GM12864 (cell line): ENCODE data around the gene COL7A1.

ENCODE experiments used
- DNase-seq: peaks from one replicate; pipeline ENCODE4 v3.0.0-alpha.2; 2011; ENCODE audit warnings: low read depth
- H3K4me3 ChIP-seq: 2 replicates; pipeline ENCODE4 v1.5.1; 2011; ENCODE audit warnings: mild to moderate bottlenecking, low read depth, low read length, control low read depth
- CTCF ChIP-seq: IDR thresholded peaks from 2 replicates; pipeline ENCODE4 v1.5.1; 2011; ENCODE audit warnings: low read depth, mild to moderate bottlenecking, moderate library complexity, low read length, control low read depth, inconsistent platforms; ENCODE audit errors: missing control alignments

The COL7A1 gene

DNA sequence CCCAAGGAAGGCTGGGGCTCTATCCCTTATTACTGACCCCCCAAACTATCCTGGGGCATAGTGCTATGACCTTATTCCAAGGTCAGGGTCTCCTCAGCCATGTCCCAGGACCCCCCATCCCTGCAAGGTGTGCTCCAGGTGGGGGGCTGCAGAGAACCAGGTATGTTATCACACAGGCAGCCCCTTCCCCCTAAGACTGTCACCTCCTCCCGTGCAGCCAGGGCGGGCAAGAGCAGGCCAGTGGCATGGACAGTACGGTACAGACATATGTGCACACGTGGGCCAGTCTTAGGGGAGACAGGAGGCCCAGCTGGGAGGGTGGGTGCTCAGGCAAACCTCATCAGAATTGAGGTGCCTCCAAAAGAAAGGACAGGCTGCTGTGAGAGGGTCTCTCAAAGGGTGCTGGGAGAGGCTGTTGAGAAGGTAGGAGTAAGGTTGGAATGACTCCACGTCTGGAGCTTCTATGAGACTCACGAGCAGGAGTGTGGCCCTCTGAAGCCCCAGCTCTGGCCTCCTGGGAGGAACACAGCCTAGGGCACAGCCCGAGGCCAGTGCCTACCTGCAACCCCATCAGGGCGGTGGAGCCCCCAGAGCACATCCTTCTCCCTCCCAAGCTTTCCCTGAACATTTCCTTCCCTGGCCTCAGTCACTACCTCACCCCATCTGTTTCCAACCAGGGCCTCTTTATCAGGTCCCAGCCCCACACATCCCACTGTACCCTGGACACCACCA is 1.7 kb upstream of the COL7A1 start:
- no peak overlapping the region for H3K4me3 ChIP-seq
- TF ChIP-seq CTCF = no peak
- DNase-seq = no peak

DNA sequence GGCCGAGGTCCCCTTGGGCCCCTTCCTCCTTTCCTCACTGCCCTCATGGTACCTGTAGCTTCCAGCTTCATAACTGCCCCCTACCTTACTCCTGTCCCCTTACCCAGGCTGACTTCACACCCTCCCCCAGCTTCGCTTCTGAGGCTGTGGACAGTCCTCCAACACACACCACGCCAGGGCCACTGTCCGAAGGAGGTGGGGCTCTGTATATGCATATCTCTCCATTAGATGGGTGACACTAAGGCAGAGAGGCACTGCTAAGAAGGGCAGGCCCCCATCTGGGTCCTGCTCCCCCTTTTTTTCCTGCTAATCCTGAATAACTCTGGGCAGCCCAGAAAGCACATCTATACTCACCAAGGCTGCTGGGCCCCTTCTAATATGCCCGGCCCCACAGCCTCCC is 1.0 kb upstream of the COL7A1 start:
- no peak overlapping the region for H3K4me3 ChIP-seq
- TF ChIP-seq CTCF = no peak
- DNase-seq = no peak

- DNase-seq = no peak
Observed at GRCh38 chr3:48595526-48596121, 495 bp upstream of the COL7A1 start.

GRCh38 chr3:48594417-48595049 is 596 bp downstream of the COL7A1 start:
- TF ChIP-seq CTCF = no peak
- no peak overlapping the region for H3K4me3 ChIP-seq

More at GRCh38 chr3:48595526-48596121, 495 bp upstream of the COL7A1 start:
- H3K4me3 ChIP-seq = no peak overlapping the region
- TF ChIP-seq CTCF = no peak

DNA sequence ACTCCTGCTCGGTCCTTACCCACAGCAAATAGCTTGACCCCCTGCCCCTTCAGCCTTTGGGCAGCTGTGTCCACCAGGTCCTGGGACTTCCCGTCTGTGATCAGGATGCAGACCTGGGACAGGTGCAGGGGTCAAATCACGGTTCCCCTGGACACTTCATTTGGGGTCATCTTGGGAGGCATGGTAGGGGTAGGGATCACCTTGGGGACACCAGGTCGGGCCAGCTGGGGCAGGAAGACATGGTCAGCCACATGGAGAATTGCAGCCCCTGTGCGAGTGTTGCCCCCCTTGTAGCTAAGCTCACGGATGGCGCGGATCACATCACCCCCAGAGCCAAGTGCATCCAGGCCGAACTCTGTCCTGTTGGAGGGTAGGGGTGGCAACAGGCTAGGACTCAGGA is 1.8 kb downstream of the COL7A1 start:
- no peak overlapping the region for H3K4me3 ChIP-seq
- no peak for DNase-seq
- TF ChIP-seq CTCF = no peak

More at GRCh38 chr3:48594417-48595049, 596 bp downstream of the COL7A1 start:
- DNase-seq = no peak

- no peak overlapping the region for H3K4me3 ChIP-seq
- TF ChIP-seq CTCF = no peak
- DNase-seq = no peak
Observed at GRCh38 chr3:48592519-48593087, 2.5 kb downstream of the COL7A1 start.
